Choroid plexus epithelial cell (primary cell): ENCODE results near the gene C1orf216.
A peak's percentile ranks its signal among the peaks of the same experiment; 100 is the strongest.

Experiments
- DNase-seq: peaks from one replicate; pipeline ENCODE4 v3.0.0-alpha.2; 2010; ENCODE audit warnings: low read depth
- H3K4me3 ChIP-seq: 2 replicates; pipeline ENCODE4 v1.5.1; 2011; ENCODE audit warnings: low read depth, mild to moderate bottlenecking, control low read depth, low read length, moderate library complexity
- TF ChIP-seq, protein P1 (sequence below): conservative IDR thresholded peaks from 2 replicates; pipeline ENCODE4 v1.5.1; 2011; ENCODE audit warnings: low read depth, mild to moderate bottlenecking, control low read depth, inconsistent platforms, low read length, moderate library complexity

The C1orf216 gene

DNA sequence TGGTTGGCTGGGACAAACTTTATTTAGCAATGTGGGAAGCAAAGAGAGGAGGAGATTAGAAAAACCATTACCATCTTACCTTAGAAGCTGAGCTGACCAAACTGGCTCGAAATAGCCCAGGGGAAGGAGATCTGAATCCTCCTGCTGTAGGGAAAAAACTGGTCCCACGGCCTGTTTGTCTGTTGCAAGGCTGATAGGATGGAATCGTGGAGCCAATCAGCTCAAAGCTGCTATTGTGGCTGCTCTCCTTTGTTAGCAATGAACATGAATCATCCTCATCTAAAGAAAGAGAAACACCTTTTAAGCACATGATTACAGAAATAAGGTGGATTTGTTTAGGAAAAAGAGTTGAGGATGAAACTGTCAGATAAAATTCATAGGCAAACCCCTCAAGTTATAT is 29.6 kb upstream of the C1orf216 start:
- no peak overlapping the region for H3K4me3 ChIP-seq
- DNase-seq: no peak
- TF ChIP-seq, protein P1, sequence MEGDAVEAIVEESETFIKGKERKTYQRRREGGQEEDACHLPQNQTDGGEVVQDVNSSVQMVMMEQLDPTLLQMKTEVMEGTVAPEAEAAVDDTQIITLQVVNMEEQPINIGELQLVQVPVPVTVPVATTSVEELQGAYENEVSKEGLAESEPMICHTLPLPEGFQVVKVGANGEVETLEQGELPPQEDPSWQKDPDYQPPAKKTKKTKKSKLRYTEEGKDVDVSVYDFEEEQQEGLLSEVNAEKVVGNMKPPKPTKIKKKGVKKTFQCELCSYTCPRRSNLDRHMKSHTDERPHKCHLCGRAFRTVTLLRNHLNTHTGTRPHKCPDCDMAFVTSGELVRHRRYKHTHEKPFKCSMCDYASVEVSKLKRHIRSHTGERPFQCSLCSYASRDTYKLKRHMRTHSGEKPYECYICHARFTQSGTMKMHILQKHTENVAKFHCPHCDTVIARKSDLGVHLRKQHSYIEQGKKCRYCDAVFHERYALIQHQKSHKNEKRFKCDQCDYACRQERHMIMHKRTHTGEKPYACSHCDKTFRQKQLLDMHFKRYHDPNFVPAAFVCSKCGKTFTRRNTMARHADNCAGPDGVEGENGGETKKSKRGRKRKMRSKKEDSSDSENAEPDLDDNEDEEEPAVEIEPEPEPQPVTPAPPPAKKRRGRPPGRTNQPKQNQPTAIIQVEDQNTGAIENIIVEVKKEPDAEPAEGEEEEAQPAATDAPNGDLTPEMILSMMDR: no peak

DNA sequence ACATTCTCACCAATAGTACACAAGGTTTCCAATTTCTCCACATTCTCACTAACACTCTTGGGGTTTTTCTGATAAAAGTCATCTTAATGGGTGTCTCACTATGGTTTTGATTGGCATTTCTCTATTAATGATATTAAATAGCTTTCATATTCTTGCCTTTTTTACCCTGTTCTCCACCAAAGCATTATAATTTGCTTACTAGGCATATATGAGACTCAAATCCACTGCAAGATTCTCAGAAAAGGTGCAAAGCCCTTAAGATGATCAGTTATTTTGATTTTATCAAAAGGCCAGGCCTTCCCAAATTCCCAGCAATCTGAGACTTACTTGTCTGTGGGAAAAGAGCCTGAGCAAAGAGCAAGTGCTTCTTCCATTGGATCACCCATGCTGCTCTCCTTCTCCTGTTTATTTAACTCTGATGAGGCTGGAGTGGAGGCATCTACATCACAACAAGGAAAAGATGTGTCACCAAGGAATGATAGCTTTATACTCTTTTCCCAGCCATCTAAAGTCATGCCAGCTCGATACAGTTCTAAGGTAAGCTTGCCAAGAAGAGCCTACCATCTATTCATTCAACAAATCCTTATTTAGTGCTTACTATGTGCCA is 26.5 kb upstream of the C1orf216 start:
- DNase-seq: no peak

DNA sequence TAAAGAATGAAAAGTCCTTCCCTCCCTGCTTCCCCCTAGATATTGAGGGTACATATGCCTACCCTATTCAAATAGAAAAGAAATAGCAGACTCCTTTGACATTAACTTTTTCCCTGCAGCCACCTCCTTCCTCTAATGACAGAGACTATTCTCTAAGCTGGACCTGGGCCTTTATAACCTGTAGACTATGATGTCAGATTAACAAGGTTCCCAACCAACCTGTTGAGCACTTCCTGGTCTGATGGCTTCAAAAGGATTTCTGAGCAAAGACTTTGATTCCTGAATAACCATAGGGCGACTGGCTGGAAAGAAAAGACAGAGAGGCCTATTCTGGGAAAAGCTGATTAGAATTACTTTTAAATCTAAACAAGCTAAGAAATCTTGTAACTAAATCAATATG is 18.4 kb upstream of the C1orf216 start:
- TF ChIP-seq, protein P1: no peak
- no peak for DNase-seq
- no peak overlapping the region for H3K4me3 ChIP-seq

More for the DNA sequence above, 26.5 kb upstream of the C1orf216 start:
- TF ChIP-seq, protein P1: no peak
- no peak overlapping the region for H3K4me3 ChIP-seq

DNA sequence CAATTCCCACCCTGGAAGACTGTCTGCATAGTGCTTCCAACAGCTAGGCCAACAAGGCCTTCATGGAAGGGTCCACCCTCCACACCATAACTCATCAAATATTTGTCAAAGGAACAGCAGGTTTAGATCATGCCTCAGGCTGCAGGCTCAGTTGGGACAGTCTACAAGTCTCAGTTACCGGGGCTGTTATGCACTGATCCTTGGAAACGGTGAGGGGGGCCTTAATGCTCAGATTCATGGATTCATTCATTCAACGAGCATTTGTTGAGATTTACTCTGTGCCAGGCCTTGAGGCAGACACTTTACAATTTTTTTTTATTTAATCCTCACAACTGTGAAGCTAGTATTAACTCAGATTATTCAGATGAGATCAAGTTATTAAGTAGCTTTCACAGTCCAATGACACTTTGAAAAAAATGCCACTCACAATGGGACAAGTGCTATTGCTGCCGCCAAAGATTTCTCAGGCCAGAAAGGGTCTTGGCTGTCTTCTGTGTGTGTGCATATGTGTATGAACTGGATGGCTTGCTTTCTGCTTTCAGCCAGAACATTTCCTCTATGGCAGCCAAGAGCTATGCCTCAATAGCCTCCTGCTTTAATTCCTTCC is 8.9 kb upstream of the C1orf216 start:
- TF ChIP-seq, protein P1: no peak
- H3K4me3 ChIP-seq: no peak overlapping the region
- DNase-seq: no peak

DNA sequence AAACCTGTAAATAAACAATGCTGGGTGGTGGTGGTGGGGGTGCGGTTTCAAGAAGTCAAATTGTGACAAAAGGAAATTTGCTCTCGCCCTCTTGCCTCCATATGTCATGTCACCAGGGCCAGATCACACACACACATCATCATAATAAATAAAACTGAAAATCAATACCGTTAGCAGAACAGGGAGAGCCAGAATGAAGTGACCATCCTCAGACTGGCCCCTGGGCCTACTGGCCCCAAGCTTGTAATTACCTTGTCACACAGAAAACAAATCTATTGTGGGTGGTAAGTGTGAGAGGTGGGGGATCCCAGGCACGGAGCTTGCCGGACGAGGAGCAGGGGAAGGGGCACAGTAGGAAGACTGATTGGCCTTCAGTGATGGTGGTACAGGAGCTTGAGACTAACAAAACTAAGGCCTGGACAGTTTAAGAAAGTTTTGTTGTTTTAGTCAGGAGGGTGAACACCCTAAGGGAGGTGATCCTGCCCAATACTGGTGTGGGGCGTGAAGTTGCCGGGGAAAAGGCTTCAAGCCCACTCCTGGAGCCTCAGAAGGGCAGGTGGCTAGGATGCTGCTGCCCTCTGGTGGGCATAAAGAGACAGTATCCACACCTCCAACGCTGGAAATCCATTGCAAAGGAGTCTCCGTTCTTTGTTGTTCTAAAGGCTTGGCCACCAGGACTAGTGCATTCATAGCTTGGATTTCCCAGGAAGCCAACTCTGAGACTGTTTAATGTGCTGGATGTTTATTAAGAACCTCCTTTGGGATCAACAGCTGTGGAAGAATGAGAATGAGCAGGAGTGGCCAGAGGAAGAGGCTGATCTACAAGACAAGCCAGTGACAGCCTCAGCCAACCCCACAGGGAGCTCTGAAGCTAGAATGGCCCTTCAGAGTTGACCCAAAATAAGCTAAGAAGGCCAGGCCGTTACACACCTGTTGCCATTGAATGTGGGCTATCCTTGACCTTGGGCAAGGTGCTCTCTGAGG is 8.1 kb upstream of the C1orf216 start:
- H3K4me3 ChIP-seq: no peak overlapping the region
- DNase-seq: peak; percentile 76
- TF ChIP-seq, protein P1: peak; percentile 97

DNA sequence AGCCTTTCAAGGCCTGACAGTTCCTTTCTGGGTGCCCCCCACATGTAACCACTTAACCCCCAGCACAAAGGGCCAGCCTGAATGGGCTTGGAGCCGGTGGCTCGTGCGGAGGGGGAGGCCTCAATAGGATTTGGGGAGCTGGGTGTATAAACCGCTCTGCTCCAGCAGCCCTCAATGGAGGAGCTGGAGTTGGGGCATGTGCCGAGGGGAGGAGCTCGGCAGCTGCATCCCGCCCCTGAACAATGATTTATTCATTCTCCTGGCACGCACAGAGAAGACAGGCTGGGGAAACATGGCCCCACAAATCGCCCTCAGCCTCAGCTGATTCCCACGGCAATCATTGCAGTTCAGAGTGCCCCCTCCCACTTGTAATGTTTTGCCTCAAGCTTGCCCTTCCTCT is 6.9 kb upstream of the C1orf216 start:
- DNase-seq: no peak
- TF ChIP-seq, protein P1: no peak
- H3K4me3 ChIP-seq: no peak overlapping the region
